GM23338 (cell line): ENCODE data around the gene FHIT. TPM values are rescaled to one million over a fixed set of nuclear protein-coding genes. Genes with fewer than 3 reads are reported as not detected.

Experiments used
- ATAC-seq: fragments of 200-7000 bp; cut with Tn5 transposase; 3 replicates; pipeline ENCODE4 v1.9.1; 2020
- DNase-seq: peaks from one replicate; pipeline ENCODE4 v3.0.0-alpha.2; 2015; ENCODE audit warnings: low spot score
- H2AFZ ChIP-seq: fragments of 200-600 bp; sonication (generic); 2 replicates; pipeline ENCODE4 v1.8.0; 2016; ENCODE audit warnings: antibody characterized with exemption, mild to moderate bottlenecking, moderate library complexity
- H3F3A ChIP-seq: fragments of 200-600 bp; sonication (generic); replicated peaks from 2 replicates; pipeline ENCODE4 v1.8.0; 2017; ENCODE audit warnings: antibody characterized with exemption, mixed run types, low read depth
- H3K27ac ChIP-seq: fragments of 200-600 bp; sonication (generic); 2 replicates; pipeline ENCODE4 v1.6.1; 2016; ENCODE audit warnings: low read depth
- H3K27me3 ChIP-seq: fragments of 200-600 bp; sonication (generic); 2 replicates; pipeline ENCODE4 v1.8.0; 2016; ENCODE audit warnings: mild to moderate bottlenecking, mixed run types, moderate library complexity; ENCODE audit not compliant: insufficient read depth
- H3K36me3 ChIP-seq: fragments of 200-600 bp; sonication (generic); 2 replicates; pipeline ENCODE4 v1.8.0; 2016; ENCODE audit warnings: mild to moderate bottlenecking; ENCODE audit not compliant: insufficient read depth
- H3K4me1 ChIP-seq: fragments of 200-600 bp; sonication (generic); 2 replicates; pipeline ENCODE4 v1.8.0; 2016; ENCODE audit warnings: mild to moderate bottlenecking, moderate library complexity; ENCODE audit not compliant: insufficient read depth
- H3K4me2 ChIP-seq: fragments of 200-600 bp; sonication (generic); 2 replicates; pipeline ENCODE4 v1.7.1; 2017; ENCODE audit warnings: mixed run types
- H3K4me3 ChIP-seq: fragments of 200-600 bp; sonication (generic); 2 replicates; pipeline ENCODE4 v1.6.1; 2016; ENCODE audit warnings: mixed run types
- H3K79me2 ChIP-seq: fragments of 200-600 bp; sonication (generic); replicated peaks from 2 replicates; pipeline ENCODE4 v1.8.0; 2017; ENCODE audit warnings: mild to moderate bottlenecking; ENCODE audit not compliant: insufficient read depth
- H3K9me2 ChIP-seq: fragments of 200-600 bp; sonication (generic); 2 replicates; pipeline ENCODE4 v1.8.0; 2017; ENCODE audit not compliant: insufficient read depth
- H4K20me1 ChIP-seq: fragments of 200-600 bp; sonication (generic); replicated peaks from 2 replicates; pipeline ENCODE4 v1.8.0; 2017; ENCODE audit warnings: mild to moderate bottlenecking; ENCODE audit not compliant: insufficient read depth
- H3K27ac Mint-ChIP-seq: 2 replicates; pipeline ENCODE4 v1.8.0; 2020; ENCODE audit warnings: inconsistent platforms, mild to moderate bottlenecking, moderate library complexity, mixed read lengths
- H3K27me3 Mint-ChIP-seq: 3 replicates; pipeline ENCODE4 v1.8.0; 2022; ENCODE audit warnings: low read depth, mild to moderate bottlenecking, moderate library complexity, mixed read lengths, inconsistent platforms; ENCODE audit not compliant: insufficient read depth, poor library complexity
- H3K36me3 Mint-ChIP-seq: 3 replicates; pipeline ENCODE4 v1.8.0; 2021; ENCODE audit warnings: low read depth, mild to moderate bottlenecking, inconsistent platforms, moderate library complexity, mixed read lengths
- H3K4me1 Mint-ChIP-seq: 3 replicates; pipeline ENCODE4 v1.8.0; 2020; ENCODE audit warnings: mild to moderate bottlenecking, inconsistent platforms, mixed read lengths
- H3K4me3 Mint-ChIP-seq: 3 replicates; pipeline ENCODE4 v1.8.0; 2021; ENCODE audit warnings: moderate library complexity, mild to moderate bottlenecking, inconsistent platforms, mixed read lengths
- H3K9me3 Mint-ChIP-seq: 3 replicates; pipeline ENCODE4 v1.8.0; 2020; ENCODE audit warnings: moderate library complexity, mild to moderate bottlenecking, inconsistent platforms, mixed read lengths
- EZH2 ChIP-seq: fragments of 200-600 bp; sonication (generic); IDR thresholded peaks from one replicate; pipeline ENCODE4 v1.8.0; 2017; ENCODE audit warnings: antibody characterized with exemption, mild to moderate bottlenecking, low read depth; ENCODE audit not compliant: unreplicated experiment
- EZH2phosphoT487 ChIP-seq: fragments of 200-600 bp; sonication (generic); IDR thresholded peaks from one replicate; pipeline ENCODE4 v1.8.1; 2018; ENCODE audit warnings: antibody characterized with exemption; ENCODE audit not compliant: unreplicated experiment
- NANOG ChIP-seq: IDR thresholded peaks from 2 replicates; pipeline ENCODE4 v1.6.1; 2016; ENCODE audit warnings: antibody characterized with exemption, borderline replicate concordance
- STAT1 ChIP-seq: IDR thresholded peaks from one replicate; pipeline ENCODE4 v1.6.1; 2016; ENCODE audit warnings: antibody characterized with exemption; ENCODE audit not compliant: unreplicated experiment
- ZNF462 ChIP-seq: fragments of 250-450 bp; sonication (Bioruptor Pico); IDR thresholded peaks from 2 replicates; pipeline ENCODE4 v1.5.0; 2020; ENCODE audit warnings: mild to moderate bottlenecking, moderate library complexity
- polyA plus RNA-seq: library from polyadenylated mRNA; unstranded; fragments of >200 nt; fragmentation: Nextera tagmentation; extraction: Ambion mirVana; gene quantifications from 2 replicates; pipeline ENCODE4 v1.2.1, GENCODE V29; 2016
- total RNA-seq: library from RNA; depleted of rRNA; stranded (reverse); fragments of >200 nt; shearing (Covaris generic); gene quantifications from 2 replicates; pipeline ENCODE4 v1.2.3, GENCODE V29; 2014

FHIT gene
- total and polyA plus RNA-seq, 2 experiments from 2014 or later = 3.0 to 8.3 TPM

DNA sequence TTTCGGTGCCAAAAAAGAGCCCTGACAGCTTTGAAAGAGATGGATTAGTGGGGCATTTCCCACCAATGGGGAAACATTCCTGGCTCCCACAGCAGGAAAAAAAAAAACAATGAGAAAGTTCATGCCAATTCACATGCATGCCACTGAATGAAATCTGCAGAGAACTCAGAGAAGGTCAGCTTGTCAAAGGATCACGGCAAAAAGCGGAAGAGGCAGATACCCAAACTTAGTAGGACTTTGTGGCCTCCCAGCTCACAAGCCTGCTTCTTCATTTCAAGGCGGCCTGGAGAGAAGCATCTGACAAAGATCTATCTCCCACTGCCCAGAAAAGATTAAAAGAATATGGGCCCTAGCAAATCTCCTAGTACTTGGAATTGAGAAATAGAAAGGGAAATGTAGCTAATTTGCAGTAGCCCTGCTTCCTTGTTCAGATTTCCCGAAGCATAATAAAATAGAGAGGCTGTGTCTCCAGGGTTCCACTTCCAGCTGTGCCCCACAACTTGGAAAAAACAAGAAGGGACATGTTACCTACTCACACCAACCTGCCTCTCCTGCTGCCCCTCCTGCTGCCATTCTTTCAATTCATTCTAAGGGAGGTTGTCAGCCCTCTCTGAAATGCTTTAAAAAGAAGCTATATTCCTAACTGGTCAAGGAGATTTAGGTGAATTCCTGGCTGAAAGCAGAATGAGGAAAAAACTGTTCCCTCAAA, 170.4 kb downstream of the FHIT start:
- no peaks in the 10 kb centered on the region for H3K27me3 Mint-ChIP-seq
- no peaks in the 10 kb centered on the region for H3K79me2 ChIP-seq
- TF ChIP-seq ZNF462 (CRISPR knock-in tag) = 0 out of 2 replicates have a peak, but pooled peaks have one; percentile 35
- TF ChIP-seq STAT1 = no peak
- no peak for TF ChIP-seq EZH2
- no peak for TF ChIP-seq EZH2phosphoT487
- no peak for TF ChIP-seq NANOG
- H3F3A ChIP-seq = no peaks in the 10 kb centered on the region
- no peaks in the 10 kb centered on the region for H3K36me3 Mint-ChIP-seq
- no peaks in the 10 kb centered on the region for H3K36me3 ChIP-seq
- H3K27ac Mint-ChIP-seq = peak overlapping the region; percentile 3; the same call in 1 of the 2 replicates
- H3K4me1 ChIP-seq = peaks cover 10% of the 10 kb centered on the region; the same call in 1 of the 2 replicates
- ATAC-seq = peak; percentile 78
- H2AFZ ChIP-seq = no peak overlapping the region; the same call in 1 of the 2 replicates
- H3K9me3 Mint-ChIP-seq = no peaks in the 10 kb centered on the region; the same call in 1 of the 3 replicates
- H3K9me2 ChIP-seq = no peaks in the 10 kb centered on the region
- peak overlapping the region; percentile 37; the same call in 1 of the 2 replicates for H3K27ac ChIP-seq
- H3K4me3 Mint-ChIP-seq = no peak overlapping the region
- no peak overlapping the region for H3K4me2 ChIP-seq
- no peaks in the 10 kb centered on the region for H3K27me3 ChIP-seq
- no peaks in the 10 kb centered on the region for H4K20me1 ChIP-seq
- H3K4me1 Mint-ChIP-seq = peaks cover 16% of the 10 kb centered on the region
- H3K4me3 ChIP-seq = no peak overlapping the region
- DNase-seq = peak; percentile 21
